ENCODE results near the gene LRMDA. TPM values are rescaled to one million over a fixed set of nuclear protein-coding genes. Genes with fewer than 3 reads are reported as not detected.

LRMDA gene
- total RNA-seq, 1 donor from 2014 or later, result 18.7 TPM

DNA sequence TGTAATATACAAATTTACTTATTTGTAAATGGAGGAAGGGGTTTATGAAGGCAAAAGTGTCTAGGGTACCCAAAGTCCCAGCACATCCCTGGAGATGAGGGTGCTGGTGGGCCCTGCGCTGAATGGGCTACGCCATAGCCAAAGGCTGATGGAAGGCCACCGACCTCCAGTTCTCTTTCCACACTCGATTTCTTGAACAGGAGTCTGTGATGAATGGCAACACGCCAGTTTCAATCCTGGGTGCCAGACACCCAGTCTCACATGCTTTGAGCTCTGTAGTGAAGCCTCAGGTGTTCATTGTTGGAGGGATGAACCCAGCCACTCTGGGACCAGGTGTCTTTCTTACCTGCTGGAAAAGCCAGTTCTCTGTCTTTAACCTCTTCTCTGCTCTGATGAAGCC, 752 bp downstream of the LRMDA start:
- TF ChIP-seq, protein P1, sequence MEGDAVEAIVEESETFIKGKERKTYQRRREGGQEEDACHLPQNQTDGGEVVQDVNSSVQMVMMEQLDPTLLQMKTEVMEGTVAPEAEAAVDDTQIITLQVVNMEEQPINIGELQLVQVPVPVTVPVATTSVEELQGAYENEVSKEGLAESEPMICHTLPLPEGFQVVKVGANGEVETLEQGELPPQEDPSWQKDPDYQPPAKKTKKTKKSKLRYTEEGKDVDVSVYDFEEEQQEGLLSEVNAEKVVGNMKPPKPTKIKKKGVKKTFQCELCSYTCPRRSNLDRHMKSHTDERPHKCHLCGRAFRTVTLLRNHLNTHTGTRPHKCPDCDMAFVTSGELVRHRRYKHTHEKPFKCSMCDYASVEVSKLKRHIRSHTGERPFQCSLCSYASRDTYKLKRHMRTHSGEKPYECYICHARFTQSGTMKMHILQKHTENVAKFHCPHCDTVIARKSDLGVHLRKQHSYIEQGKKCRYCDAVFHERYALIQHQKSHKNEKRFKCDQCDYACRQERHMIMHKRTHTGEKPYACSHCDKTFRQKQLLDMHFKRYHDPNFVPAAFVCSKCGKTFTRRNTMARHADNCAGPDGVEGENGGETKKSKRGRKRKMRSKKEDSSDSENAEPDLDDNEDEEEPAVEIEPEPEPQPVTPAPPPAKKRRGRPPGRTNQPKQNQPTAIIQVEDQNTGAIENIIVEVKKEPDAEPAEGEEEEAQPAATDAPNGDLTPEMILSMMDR (IDR thresholded peaks at IDR 0.05; ENCODE audit: insufficient read depth, low read length, poor library complexity, severe bottlenecking), result no peak
- Histone ChIP-seq H3K4me3 (ENCODE audit: low read depth, low read length) (no peak overlapping the region), H3K36me3 (ENCODE audit: control insufficient read depth, insufficient read depth, low read length) (no peaks in the 10 kb centered on the region), H3K27me3 (ENCODE audit: control insufficient read depth, insufficient read depth, low read length) (no peaks in the 10 kb centered on the region)
- DNase-seq (ENCODE audit: low read depth), result no peak

DNA sequence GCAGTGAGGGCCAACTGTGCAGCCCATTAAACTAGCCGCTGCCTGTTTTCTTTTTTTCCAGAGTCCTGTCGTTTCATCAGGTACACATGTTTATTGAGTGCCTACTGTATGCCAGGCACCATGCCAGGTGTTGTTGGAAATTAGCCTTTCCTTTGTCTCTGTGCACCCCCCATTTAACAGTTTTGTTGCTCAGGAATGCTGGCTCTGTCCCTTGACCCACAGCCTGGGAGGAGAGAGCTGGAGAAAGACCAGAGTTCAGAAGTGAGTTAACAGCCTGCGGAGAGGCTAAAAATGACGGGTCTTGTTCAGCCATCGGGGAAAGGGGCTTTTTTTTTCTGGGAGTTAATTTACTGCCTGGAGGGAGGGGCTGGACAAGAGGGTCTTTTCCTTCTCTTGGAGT, 1.3 kb downstream of the LRMDA start:
- DNase-seq (ENCODE audit: low read depth), result no peak
- H3K27me3 ChIP-seq (ENCODE audit: control insufficient read depth, insufficient read depth, low read length), result no peaks in the 10 kb centered on the region
- H3K36me3 ChIP-seq (ENCODE audit: control insufficient read depth, insufficient read depth, low read length), result no peaks in the 10 kb centered on the region
- no peak overlapping the region for H3K4me3 ChIP-seq (ENCODE audit: low read depth, low read length)
- TF ChIP-seq, protein P1 (IDR thresholded peaks at IDR 0.05; ENCODE audit: insufficient read depth, low read length, poor library complexity, severe bottlenecking), result no peak

DNA sequence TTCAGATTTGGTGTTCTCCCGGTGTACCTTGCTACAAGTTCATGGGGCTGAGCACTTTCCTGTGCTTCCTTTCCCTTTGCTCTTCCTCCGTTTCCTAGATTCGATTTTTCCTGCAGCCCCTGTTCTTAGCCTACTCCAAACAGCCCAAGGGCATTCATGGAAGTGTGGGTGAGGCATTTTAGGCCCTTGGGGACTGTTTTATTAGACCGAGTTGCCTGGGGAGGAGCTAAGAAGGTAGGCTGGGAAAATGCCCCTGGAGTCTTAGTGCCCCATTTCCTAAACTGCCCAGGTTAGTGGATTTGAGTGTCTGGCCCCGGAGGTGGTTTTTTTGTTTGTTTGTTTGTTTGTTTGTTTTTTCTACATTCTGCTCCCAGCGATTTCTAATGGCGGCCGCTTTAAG, 1.8 kb downstream of the LRMDA start:
- no peaks in the 10 kb centered on the region for H3K27me3 ChIP-seq (ENCODE audit: control insufficient read depth, insufficient read depth, low read length)
- TF ChIP-seq, protein P1 (IDR thresholded peaks at IDR 0.05; ENCODE audit: insufficient read depth, low read length, poor library complexity, severe bottlenecking), result no peak
- H3K36me3 ChIP-seq (ENCODE audit: control insufficient read depth, insufficient read depth, low read length), result no peaks in the 10 kb centered on the region
- DNase-seq (ENCODE audit: low read depth), result no peak
- no peak overlapping the region for H3K4me3 ChIP-seq (ENCODE audit: low read depth, low read length)

DNA sequence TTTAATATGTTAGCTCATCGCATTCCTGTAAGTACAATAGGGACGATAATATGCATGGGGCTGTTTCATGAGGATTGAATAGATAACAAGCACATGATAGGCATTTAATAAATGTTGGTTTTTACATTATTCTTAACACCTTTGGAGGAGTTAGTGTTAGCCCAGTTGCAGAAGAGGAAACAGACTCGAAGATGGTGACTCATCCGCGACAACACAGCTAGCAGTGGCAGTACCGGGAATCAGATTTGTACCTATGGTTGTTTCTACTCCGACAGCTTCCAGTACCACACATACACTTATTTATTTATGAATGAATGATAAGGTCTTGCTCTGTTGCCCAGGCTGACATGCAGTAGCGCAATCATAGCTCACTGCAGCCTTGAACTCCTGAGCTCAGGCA, 2.9 kb downstream of the LRMDA start:
- Histone ChIP-seq H3K4me3 (ENCODE audit: low read depth, low read length) (no peak overlapping the region), H3K36me3 (ENCODE audit: control insufficient read depth, insufficient read depth, low read length) (no peaks in the 10 kb centered on the region), H3K27me3 (ENCODE audit: control insufficient read depth, insufficient read depth, low read length) (no peaks in the 10 kb centered on the region)
- DNase-seq (ENCODE audit: low read depth), result no peak
- TF ChIP-seq, protein P1 (IDR thresholded peaks at IDR 0.05; ENCODE audit: insufficient read depth, low read length, poor library complexity, severe bottlenecking), result no peak

DNA sequence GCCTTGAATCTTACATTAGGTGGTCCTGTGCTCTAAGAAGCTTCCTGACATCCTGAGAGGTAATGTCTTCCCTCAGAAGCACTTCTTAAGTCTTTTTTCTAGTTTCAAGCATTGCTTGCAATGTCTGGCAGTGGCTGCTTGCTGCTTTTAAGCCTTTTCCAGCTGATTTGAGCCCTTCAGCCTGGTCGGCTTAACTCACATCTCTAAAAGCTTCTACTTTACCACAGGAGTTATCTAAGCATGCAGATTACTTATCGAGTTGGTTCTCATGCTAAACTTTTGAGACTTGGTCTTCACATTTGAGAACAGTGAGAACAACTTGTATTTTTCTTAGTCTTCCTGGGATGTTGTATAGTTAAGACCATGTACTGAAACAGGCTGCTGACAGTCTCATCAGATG, 3.9 kb downstream of the LRMDA start:
- Histone ChIP-seq H3K27me3 (ENCODE audit: control insufficient read depth, insufficient read depth, low read length) (no peaks in the 10 kb centered on the region), H3K4me3 (ENCODE audit: low read depth, low read length) (no peak overlapping the region), H3K36me3 (ENCODE audit: control insufficient read depth, insufficient read depth, low read length) (no peaks in the 10 kb centered on the region)
- no peak for DNase-seq (ENCODE audit: low read depth)
- TF ChIP-seq, protein P1 (IDR thresholded peaks at IDR 0.05; ENCODE audit: insufficient read depth, low read length, poor library complexity, severe bottlenecking), result no peak

DNA sequence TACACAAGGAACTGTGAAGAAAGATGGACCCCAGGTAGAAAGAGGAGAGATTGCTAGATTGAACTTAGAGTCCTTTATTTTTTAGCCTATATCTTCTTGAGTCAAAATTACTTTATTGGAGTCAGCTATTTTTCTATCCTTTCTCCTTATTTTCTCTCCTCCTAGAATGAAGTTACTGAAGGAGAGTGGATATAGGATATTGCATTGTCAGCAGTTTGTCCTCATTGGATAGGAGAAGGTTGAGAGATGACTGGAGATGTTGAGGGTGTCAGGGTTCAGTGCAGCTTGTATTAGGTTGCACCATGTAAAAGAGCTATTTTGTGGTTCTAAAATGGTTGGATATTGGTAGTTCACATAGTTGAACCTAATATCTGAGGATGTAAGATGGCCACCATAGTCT, 5.5 kb downstream of the LRMDA start:
- Histone ChIP-seq H3K4me3 (ENCODE audit: low read depth, low read length) (no peak overlapping the region), H3K27me3 (ENCODE audit: control insufficient read depth, insufficient read depth, low read length) (no peaks in the 10 kb centered on the region), H3K36me3 (ENCODE audit: control insufficient read depth, insufficient read depth, low read length) (no peaks in the 10 kb centered on the region)
- DNase-seq (ENCODE audit: low read depth), result no peak
- TF ChIP-seq, protein P1 (IDR thresholded peaks at IDR 0.05; ENCODE audit: insufficient read depth, low read length, poor library complexity, severe bottlenecking), result no peak
